K562 (cell line): ENCODE data around the gene PTPRT.

Experiments
- CTCF ChIP-seq, 3 experiments: IDR thresholded peaks in 2 of 3; conservative IDR thresholded peaks in 1 of 3; 2 replicates each; pipeline ENCODE4 v1.5.1; 2011 to 2012; ENCODE audit warnings: low read length in 3 of 3, mild to moderate bottlenecking in 3 of 3, control low read depth in 2 of 3, improper control_type of control experiment in 1 of 3, inconsistent platforms in 1 of 3, low read depth in 1 of 3, mixed read lengths in 1 of 3, moderate library complexity in 1 of 3; ENCODE audit not compliant: insufficient read depth in 2 of 3
- EZH2 ChIP-seq: IDR thresholded peaks from 2 replicates; pipeline ENCODE4 v1.6.1; 2012; ENCODE audit warnings: low read depth, mild to moderate bottlenecking, inconsistent platforms, low read length, borderline replicate concordance
- NR2C2 ChIP-seq, 2 experiments: fragments of 200-800 bp in 1 of 2; sonication (Bioruptor generic) in 1 of 2; sonication (generic) in 1 of 2; formaldehyde crosslinking in 1 of 2; IDR thresholded peaks; 2 replicates each; pipeline versions ENCODE4 v1.6.1 to v1.8.0; 2016 to 2022; ENCODE audit warnings: mild to moderate bottlenecking in 1 of 2, missing compliant biosample characterization in 1 of 2, missing genetic modification characterization in 1 of 2, missing genetic modification reagents in 1 of 2
- POLR2A ChIP-seq: fragments of 450-650 bp; conservative IDR thresholded peaks from 2 replicates; pipeline ENCODE4 v1.6.1; 2016
- ZFP30 ChIP-seq: fragments of 250-450 bp; sonication (Bioruptor Pico); IDR thresholded peaks from 2 replicates; pipeline ENCODE4 v1.8.0; 2022; ENCODE audit warnings: moderate library complexity, mild to moderate bottlenecking, inconsistent platforms, borderline replicate concordance

- TF ChIP-seq EZH2 (no peak), NR2C2 (CRISPR knock-in tag; IDR thresholded peaks at IDR 0.05) (no peak), NR2C2 (tag; IDR thresholded peaks at IDR 0.05) (no peak), CTCF (IDR thresholded peaks at IDR 0.05 in 2 of 3, conservative IDR thresholded peaks at IDR 0.05 in 1 of 3; ENCODE audit: insufficient read depth in 2 of 3, low read depth in 1 of 3, low read length in 3 of 3) (no peak), POLR2A (no peak), ZFP30 (no peak)
Observed at GRCh38 chr20:42686057-42686456, 503.6 kb downstream of the PTPRT start.
